Measurements from ENCODE around the gene SSR2. TPM values are rescaled to one million over a fixed set of nuclear protein-coding genes. Genes with fewer than 3 reads are reported as not detected.
"Not testable (repeated sequence)": the region's sequence is repeated elsewhere in the genome, so short reads cannot be mapped to it uniquely, and the experiment has no call there.

Gene SSR2
- polyA plus RNA-seq, 10 donors, result 212 to 298 (median 248) TPM

- peak in 1 of 3 donors; percentile 5 for DNase-seq
Observed at GRCh38 chr1:156001021-156001661, 19.6 kb downstream of the SSR2 start.

GRCh38 chr1:155999964-156000363 lies 20.8 kb downstream of the SSR2 start:
- no peak for DNase-seq

DNA sequence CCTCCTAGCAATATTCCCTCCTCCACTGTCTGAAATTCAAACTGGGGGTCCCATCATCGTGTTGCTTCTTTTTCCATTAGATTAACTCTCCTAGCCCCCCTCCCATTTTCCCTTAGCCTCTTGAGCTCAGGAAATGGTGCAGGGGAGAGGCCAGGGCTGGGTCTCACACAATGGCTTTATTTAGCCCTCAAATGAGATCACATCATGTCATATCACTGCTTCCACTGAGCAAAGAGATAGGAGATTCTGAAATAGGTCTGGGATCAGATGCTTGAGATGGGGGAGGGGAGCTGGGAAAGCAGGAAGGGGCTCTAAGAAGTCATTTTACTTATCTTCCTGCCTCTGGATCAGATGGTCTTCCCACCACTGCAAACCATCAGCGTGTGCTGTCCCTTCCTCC lies 24.6 kb downstream of the SSR2 start:
- DNase-seq, result no peak

DNA sequence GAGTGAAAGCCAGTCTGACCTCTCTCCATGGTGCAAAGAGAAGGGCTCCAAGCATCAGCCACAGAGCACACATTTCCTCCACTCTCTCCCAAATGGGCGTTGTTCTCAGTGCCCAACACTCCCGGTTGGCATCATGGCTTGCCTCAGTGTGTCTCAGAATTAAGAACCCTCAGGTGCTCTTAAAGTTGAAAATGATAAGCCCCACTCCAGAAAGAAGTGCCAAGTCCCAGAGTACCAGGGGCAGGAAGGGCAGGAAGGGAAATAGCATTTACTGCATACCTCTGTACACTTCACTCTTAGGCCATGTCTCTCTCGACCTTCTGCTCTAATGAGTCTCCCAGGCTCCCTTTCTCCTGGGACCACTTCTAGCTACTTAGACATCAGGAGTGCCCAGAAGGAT lies 27.2 kb downstream of the SSR2 start:
- no peak for DNase-seq

DNA sequence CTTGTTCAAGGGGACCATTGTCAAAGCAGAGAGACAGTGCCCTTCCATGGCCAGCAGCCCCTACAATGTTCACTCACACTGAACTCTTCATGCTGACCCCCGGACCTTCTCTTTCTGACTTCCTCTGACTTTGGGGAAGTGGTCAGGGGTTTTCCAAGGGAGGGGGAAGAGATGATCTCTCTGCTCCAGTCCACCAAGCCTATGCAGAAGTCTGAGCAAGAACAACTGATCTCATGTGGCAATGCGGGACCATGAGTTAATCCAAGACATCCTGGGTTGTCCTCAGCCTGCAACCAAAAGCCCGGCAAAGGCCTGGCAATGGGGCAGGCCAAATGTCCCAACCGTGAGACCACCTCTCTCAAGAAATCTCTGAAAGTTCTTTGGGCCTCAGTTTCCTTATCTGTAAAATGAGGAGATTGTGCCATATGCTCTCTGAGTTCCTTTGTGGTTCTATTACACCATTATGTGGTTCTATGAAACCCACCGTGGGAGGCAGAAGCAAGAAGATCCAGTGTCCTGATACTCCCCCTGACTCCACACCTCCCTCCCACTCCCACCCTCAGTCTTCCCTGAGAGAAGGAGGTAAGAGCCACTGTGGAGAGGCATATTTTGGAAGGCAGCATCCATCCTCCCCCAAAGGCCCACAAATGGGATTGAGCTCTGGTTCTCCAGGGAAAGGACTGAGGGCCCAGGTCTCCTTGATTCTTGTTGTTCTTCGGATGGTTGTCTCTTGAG lies 30.6 kb downstream of the SSR2 start:
- DNase-seq, result peak in 1 of 3 donors; percentile 24

GRCh38 chr1:155989242-155990004 lies 31.3 kb downstream of the SSR2 start:
- DNase-seq, result peak in 2 of 3 donors; percentile 78 to 87

GRCh38 chr1:155984903-155985645 lies 35.7 kb downstream of the SSR2 start:
- DNase-seq, result not testable (repeated sequence)

DNA sequence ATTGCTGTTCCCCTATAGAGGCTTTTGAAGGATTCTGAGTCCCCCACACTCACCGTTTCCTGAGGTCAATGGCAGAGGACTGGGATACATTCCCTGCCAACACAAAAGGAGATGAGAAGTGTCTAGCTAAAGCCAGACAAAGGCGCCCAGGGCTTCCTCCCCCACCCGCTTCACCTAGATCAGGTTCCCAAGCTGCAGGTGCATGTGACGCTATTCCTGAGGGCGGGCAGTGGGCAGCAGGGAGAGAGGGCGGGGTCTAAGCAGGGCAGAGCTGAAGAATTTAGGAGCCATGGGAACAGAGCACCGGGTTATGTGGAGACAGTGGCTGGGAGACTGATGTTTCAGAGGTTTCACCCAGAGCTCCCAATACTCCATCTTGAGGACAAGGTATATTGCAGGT lies 36.4 kb downstream of the SSR2 start:
- no peak for DNase-seq

DNA sequence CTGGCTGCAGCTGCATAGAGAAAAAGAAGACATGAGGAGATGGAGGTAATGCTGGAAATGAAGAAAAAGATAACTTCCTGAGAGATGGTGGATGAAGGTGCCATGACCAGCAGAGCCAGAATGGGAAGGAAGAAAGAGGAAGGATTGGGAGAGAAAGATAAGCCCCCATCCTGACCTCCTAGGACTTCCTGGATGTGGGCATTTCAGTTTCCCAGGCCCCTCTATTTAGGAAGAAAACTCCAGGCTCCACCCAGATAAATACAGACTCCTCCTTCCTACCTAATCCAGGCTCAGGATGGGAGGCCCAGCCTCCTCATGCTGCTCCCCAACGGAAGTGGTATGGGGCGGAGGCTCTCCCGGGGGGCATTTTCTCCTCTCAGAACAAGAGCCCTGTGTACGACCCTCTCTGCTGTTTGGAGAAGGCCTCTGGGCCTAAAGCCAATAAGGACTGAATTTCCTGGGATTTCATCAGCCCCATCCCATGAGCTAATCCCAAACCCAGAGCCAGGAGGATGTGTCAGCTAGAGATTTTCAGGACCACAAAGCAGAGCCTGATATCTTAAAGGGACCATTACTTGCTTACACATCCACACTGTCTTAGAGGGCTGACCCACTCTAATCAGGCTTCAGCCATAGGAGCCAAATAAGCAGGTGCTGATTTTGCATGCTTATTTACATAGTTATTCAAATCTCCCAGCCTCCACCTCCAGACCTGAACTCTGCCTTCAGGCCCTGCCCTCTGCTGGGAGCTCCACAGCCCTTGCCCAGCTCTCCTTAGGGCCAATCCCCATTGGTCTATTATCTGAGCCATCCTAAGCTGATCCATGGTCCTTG lies 37.3 kb downstream of the SSR2 start:
- peak; percentile 89 to 99 (median 95) for DNase-seq

DNA sequence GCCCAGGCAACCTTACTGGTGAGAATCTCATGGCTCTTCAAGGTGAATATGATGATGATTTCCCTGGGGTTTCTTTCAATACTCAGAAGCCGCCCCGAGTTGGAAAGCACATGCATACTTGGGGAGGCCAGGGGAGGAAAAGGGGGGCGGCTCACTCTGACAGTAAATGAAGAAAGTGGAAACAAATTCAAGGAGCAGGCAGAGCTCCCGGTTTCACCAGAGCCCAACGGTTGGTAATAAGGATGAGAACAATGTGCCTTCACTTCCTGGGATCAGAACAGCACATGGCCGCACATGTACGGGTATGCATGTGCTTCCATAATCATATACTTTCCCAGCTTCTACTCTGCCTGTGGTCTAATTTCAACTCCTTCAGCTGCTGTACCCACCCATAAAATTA lies 38.6 kb downstream of the SSR2 start:
- no peak for DNase-seq

DNA sequence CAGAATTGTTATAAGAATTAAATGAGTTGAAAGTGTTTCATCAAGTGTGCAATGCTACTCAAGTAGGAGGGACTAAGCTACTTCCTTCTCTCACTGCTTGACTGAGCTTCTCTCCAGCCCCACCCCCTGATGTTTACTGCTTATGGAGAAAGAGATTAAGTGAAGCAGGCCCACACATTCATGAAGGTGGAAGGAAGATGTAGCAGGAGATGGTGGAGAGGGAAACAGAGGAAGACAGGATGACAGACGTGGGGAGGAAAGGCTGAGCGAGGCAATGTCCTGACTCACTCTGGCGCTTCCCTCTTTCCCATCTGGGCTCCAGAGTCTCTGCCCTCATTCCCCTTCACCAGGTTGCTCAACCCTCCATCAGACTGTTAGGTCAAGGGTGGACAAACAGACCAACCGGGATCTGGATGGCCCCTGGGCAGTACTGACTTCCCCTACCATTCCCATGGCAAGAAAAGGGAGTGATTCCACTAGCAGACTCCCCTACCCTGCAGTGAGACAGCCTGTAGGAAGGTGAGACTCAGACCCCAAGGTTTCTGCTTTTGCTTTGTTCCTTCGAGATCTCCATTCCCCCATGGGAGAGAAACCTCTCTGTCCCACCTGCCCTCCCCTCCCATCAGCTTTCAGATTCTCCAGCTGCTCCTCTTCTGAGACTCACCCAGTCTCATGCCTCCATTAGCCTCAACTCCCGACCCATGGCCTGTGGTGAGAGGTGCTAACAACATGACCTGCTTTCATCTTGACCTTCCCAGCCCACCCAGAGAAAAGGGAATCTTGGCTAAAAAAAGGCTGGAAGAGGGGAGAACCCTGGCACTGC lies 39.3 kb downstream of the SSR2 start:
- no peak for DNase-seq

GRCh38 chr1:155979597-155980343 lies 41.0 kb downstream of the SSR2 start:
- DNase-seq, result peak in 2 of 3 donors; percentile 58

- peak in 1 of 3 donors; percentile 71 for DNase-seq
Observed at GRCh38 chr1:155978973-155979429, 41.8 kb downstream of the SSR2 start.

GRCh38 chr1:155978325-155978972 lies 42.3 kb downstream of the SSR2 start, which contains the start of gene ARHGEF2:
Gene ARHGEF2 (minus strand): TSS chr1:155978547. CDS start chr1:155978427, 120 bp downstream.
- DNase-seq, result peak; percentile 83 to 93 (median 84)

GRCh38 chr1:155977690-155978324 lies 42.9 kb downstream of the SSR2 start:
- DNase-seq, result peak in 2 of 3 donors; percentile 61 to 85

- DNase-seq, result no peak
Observed at GRCh38 chr1:155976913-155977689, 43.6 kb downstream of the SSR2 start.

All from muscle of back (tissue), 11 donors.